ENCODE measurements around the gene SAG. TPM values are rescaled to one million over a fixed set of nuclear protein-coding genes. Genes with fewer than 3 reads are reported as not detected.
A peak's percentile ranks its signal among the peaks of the same experiment; 100 is the strongest.
"Not testable (repeated sequence)": the region's sequence is repeated elsewhere in the genome, so short reads cannot be mapped to it uniquely, and the experiment has no call there.

SAG gene
- total RNA-seq, 2 experiments from 2014 or later, result not detected

DNA sequence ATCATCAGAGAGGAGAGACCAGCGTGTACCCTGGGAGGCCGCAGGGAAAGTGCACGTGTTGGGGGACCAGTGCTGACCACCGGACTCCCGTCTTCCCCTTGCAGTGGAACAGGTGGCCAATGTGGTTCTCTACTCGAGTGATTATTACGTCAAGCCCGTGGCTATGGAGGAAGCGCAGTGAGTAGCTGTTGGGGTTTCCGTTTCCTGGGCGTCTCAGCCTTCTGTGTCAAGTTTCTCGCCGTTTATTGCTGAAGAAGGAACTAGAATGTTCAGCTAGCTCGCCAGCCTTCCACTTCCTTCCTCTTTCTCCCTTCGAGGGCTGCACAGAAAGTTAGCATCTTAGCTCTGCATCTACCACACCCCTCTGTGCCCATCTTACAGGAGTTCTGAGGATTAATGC, 23.9 kb downstream of the SAG start:
- Mint-ChIP-seq H3K36me3 (ENCODE audit: low read depth) (peaks cover 3% of the 10 kb centered on the region), H3K4me1 (ENCODE audit: low read depth) (peaks cover 36% of the 10 kb centered on the region), H3K27ac (peak overlapping the region; percentile 94), H3K27me3 (no peaks in the 10 kb centered on the region), H3K9me3 (peaks cover 3% of the 10 kb centered on the region), H3K4me3 (peak overlapping the region; percentile 45)
- DNase-seq, result peak; percentile 81
- intact Hi-C loops (cut with micrococcal nuclease), result no loop called here
- POLR2A ChIA-PET, result interaction anchor here (1.0 to 1.1 kb wide), 3 partner anchors 35 to 83 kb away, joined by 3 to 4 read pairs (median 3); no protein-coding TSS in a partner anchor
- peak; percentile 93 for ATAC-seq
- TF ChIP-seq, protein P1, sequence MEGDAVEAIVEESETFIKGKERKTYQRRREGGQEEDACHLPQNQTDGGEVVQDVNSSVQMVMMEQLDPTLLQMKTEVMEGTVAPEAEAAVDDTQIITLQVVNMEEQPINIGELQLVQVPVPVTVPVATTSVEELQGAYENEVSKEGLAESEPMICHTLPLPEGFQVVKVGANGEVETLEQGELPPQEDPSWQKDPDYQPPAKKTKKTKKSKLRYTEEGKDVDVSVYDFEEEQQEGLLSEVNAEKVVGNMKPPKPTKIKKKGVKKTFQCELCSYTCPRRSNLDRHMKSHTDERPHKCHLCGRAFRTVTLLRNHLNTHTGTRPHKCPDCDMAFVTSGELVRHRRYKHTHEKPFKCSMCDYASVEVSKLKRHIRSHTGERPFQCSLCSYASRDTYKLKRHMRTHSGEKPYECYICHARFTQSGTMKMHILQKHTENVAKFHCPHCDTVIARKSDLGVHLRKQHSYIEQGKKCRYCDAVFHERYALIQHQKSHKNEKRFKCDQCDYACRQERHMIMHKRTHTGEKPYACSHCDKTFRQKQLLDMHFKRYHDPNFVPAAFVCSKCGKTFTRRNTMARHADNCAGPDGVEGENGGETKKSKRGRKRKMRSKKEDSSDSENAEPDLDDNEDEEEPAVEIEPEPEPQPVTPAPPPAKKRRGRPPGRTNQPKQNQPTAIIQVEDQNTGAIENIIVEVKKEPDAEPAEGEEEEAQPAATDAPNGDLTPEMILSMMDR (IDR thresholded peaks at IDR 0.05), result no peak
- CTCF ChIA-PET, result interaction anchor here (0.8 to 1.8 kb wide), 7 partner anchors 9 to 112 kb away, joined by 3 to 8 read pairs (median 4); no protein-coding TSS in a partner anchor

- peaks cover 36% of the 10 kb centered on the region for H3K4me1 Mint-ChIP-seq (ENCODE audit: low read depth)
- H3K27me3 Mint-ChIP-seq, result no peaks in the 10 kb centered on the region
- intact Hi-C loops (cut with micrococcal nuclease), result no loop called here
- peak overlapping the region; percentile 94 for H3K27ac Mint-ChIP-seq
- ChIA-PET CTCF (interaction anchor here (0.8 to 1.8 kb wide), 5 partner anchors 8 to 111 kb away, joined by 3 to 8 read pairs (median 4); no protein-coding TSS in a partner anchor), POLR2A (interaction anchor here (1.1 kb wide), 1 partner anchor 34 kb away, joined by 3 read pairs; no protein-coding TSS in a partner anchor)
- TF ChIP-seq, protein P1 (IDR thresholded peaks at IDR 0.05), result no peak
- H3K9me3 Mint-ChIP-seq, result peaks cover 3% of the 10 kb centered on the region
- no peak for DNase-seq
- ATAC-seq, result no peak
- peaks cover 3% of the 10 kb centered on the region for H3K36me3 Mint-ChIP-seq (ENCODE audit: low read depth)
- H3K4me3 Mint-ChIP-seq, result no peak overlapping the region
Measured at GRCh38 chr2:233332125-233332524, 24.5 kb downstream of the SAG start.

DNA sequence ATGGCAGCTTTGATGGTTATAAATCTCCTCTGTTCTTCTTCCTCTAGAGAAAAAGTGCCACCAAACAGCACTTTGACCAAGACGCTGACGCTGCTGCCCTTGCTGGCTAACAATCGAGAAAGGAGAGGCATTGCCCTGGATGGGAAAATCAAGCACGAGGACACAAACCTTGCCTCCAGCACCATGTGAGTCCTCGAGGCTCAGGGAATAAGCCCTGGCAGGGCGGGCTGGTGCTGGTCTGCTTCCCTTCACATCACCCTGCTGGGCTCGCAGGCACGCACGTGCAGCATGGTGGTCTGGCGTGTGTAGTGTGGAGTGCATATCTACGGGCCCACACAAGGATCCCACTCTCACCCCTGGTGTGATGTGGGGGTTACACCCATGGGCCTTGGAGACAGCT, 27.3 kb downstream of the SAG start:
- ATAC-seq (no peak), DNase-seq (no peak)
- Mint-ChIP-seq H3K27me3 (no peaks in the 10 kb centered on the region), H3K27ac (peak overlapping the region; percentile 24), H3K9me3 (peaks cover 3% of the 10 kb centered on the region), H3K36me3 (ENCODE audit: low read depth) (peaks cover 3% of the 10 kb centered on the region), H3K4me1 (ENCODE audit: low read depth) (peaks cover 42% of the 10 kb centered on the region), H3K4me3 (no peak overlapping the region)
- intact Hi-C loops (cut with micrococcal nuclease), result no loop called here
- ChIA-PET CTCF (interaction anchor here (1.1 kb wide), 1 partner anchor 13 kb away, joined by 3 read pairs; no protein-coding TSS in a partner anchor), POLR2A (interaction anchor here (0.6 kb wide), 1 partner anchor 103 kb away, joined by 3 read pairs; no protein-coding TSS in a partner anchor)
- TF ChIP-seq, protein P1 (IDR thresholded peaks at IDR 0.05), result no peak

DNA sequence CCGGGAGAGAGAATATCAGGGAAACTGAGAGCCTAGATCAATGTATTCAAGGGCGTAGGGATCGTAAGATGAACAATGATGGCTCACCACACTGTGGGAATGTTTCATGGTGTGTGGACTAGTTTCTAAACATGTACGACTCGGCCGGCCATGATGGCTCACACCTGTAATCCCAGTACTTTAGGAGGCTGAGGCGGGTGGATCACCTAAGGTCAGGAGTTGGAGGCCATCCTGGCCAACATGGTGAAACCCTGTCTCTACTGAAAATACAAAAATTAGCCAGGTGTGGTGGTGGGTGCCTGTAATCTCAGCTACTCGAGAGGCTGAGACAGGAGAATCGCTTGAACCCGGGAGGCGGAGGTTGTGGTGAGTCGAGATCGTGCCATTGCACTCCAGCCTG, 28.5 kb downstream of the SAG start:
- H3K36me3 Mint-ChIP-seq (ENCODE audit: low read depth); CTCF ChIA-PET; DNase-seq; intact Hi-C loops (cut with micrococcal nuclease); H3K4me3 Mint-ChIP-seq; H3K9me3 Mint-ChIP-seq; ATAC-seq; POLR2A ChIA-PET; H3K27me3 Mint-ChIP-seq; H3K27ac Mint-ChIP-seq: not testable (repeated sequence)
- H3K4me1 Mint-ChIP-seq (ENCODE audit: low read depth), result peaks cover 37% of the 10 kb centered on the region

- intact Hi-C loops (cut with micrococcal nuclease), result no loop called here
- no peak for DNase-seq
- peaks cover 3% of the 10 kb centered on the region for H3K9me3 Mint-ChIP-seq
- no peak for ATAC-seq
- no peaks in the 10 kb centered on the region for H3K27me3 Mint-ChIP-seq
- CTCF ChIA-PET, result interaction anchor here (1.2 kb wide), 1 partner anchor 48 kb away, joined by 3 read pairs; no protein-coding TSS in a partner anchor
- no peak overlapping the region for H3K27ac Mint-ChIP-seq
- peaks cover 32% of the 10 kb centered on the region for H3K4me1 Mint-ChIP-seq (ENCODE audit: low read depth)
- no peak overlapping the region for H3K4me3 Mint-ChIP-seq
- TF ChIP-seq, protein P1 (IDR thresholded peaks at IDR 0.05), result no peak
- H3K36me3 Mint-ChIP-seq (ENCODE audit: low read depth), result peaks cover 3% of the 10 kb centered on the region
- POLR2A ChIA-PET, result no interaction called here
Measured at GRCh38 chr2:233336541-233336940, 28.9 kb downstream of the SAG start.
